ENCODE results near the gene ANKMY1.

ANKMY1 gene

GRCh38 chr2:240518981-240519380 is 38.8 kb downstream of the ANKMY1 start:
- Mint-ChIP-seq H3K36me3 (peaks cover 10% of the 10 kb centered on the region), H3K9me3 (peaks cover 2% of the 10 kb centered on the region), H3K4me3 (no peak overlapping the region), H3K27ac (no peak overlapping the region), H3K4me1 (peaks cover 16% of the 10 kb centered on the region)
- ATAC-seq (no peak), DNase-seq (ENCODE audit: low spot score in 2 of 2) (no peak)

GRCh38 chr2:240517342-240517741 is 40.4 kb downstream of the ANKMY1 start:
- ATAC-seq: no peak
- Mint-ChIP-seq H3K9me3 (peaks cover 1% of the 10 kb centered on the region), H3K27ac (peak overlapping the region; percentile 54), H3K4me1 (peaks cover 26% of the 10 kb centered on the region), H3K36me3 (no peaks in the 10 kb centered on the region), H3K4me3 (no peak overlapping the region)
- no peak for DNase-seq (ENCODE audit: low spot score in 2 of 2)

- ATAC-seq: no peak
These were observed 43.2 kb downstream of the ANKMY1 start for GRCh38 chr2:240514631-240515030.

GRCh38 chr2:240513549-240514287 is 44.1 kb downstream of the ANKMY1 start:
- Mint-ChIP-seq H3K4me1 (peaks cover 27% of the 10 kb centered on the region), H3K36me3 (no peaks in the 10 kb centered on the region), H3K27ac (peak overlapping the region; percentile 91), H3K4me3 (peak overlapping the region; percentile 40), H3K9me3 (no peaks in the 10 kb centered on the region)
- DNase-seq (ENCODE audit: low spot score in 2 of 2) (peak; percentile 82 to 91), ATAC-seq (peak; percentile 98)

More at GRCh38 chr2:240514631-240515030, 43.2 kb downstream of the ANKMY1 start:
- Mint-ChIP-seq H3K27ac (peak overlapping the region; percentile 91), H3K4me3 (no peak overlapping the region), H3K4me1 (peaks cover 27% of the 10 kb centered on the region), H3K9me3 (no peaks in the 10 kb centered on the region), H3K36me3 (no peaks in the 10 kb centered on the region)
- DNase-seq (ENCODE audit: low spot score in 2 of 2): no peak

- Mint-ChIP-seq H3K4me1 (peaks cover 27% of the 10 kb centered on the region), H3K4me3 (no peak overlapping the region), H3K27ac (peak overlapping the region; percentile 91), H3K9me3 (no peaks in the 10 kb centered on the region), H3K36me3 (no peaks in the 10 kb centered on the region)
- DNase-seq (ENCODE audit: low spot score in 2 of 2) (peak in 1 of 2 donors; percentile 44), ATAC-seq (no peak)
These were observed 44.9 kb downstream of the ANKMY1 start for GRCh38 chr2:240512666-240513535.

- peak in 1 of 2 donors; percentile 45 for DNase-seq (ENCODE audit: low spot score in 2 of 2)
These were observed 45.7 kb downstream of the ANKMY1 start for GRCh38 chr2:240512109-240512485.

GRCh38 chr2:240511351-240512108 is 46.3 kb downstream of the ANKMY1 start:
- Mint-ChIP-seq H3K36me3 (no peaks in the 10 kb centered on the region), H3K27ac (no peak overlapping the region), H3K4me3 (no peak overlapping the region), H3K4me1 (peaks cover 27% of the 10 kb centered on the region), H3K9me3 (no peaks in the 10 kb centered on the region)
- DNase-seq (ENCODE audit: low spot score in 2 of 2) (peak in 1 of 2 donors; percentile 41), ATAC-seq (no peak)

More at GRCh38 chr2:240512109-240512485, 45.7 kb downstream of the ANKMY1 start:
- ATAC-seq: no peak
- H3K27ac Mint-ChIP-seq: peak overlapping the region; percentile 23
- peaks cover 27% of the 10 kb centered on the region for H3K4me1 Mint-ChIP-seq
- H3K4me3 Mint-ChIP-seq: no peak overlapping the region
- H3K36me3 Mint-ChIP-seq: no peaks in the 10 kb centered on the region
- no peaks in the 10 kb centered on the region for H3K9me3 Mint-ChIP-seq

- Mint-ChIP-seq H3K36me3 (no peaks in the 10 kb centered on the region), H3K4me3 (no peak overlapping the region), H3K27ac (peak overlapping the region; percentile 68), H3K9me3 (no peaks in the 10 kb centered on the region), H3K4me1 (peaks cover 27% of the 10 kb centered on the region)
- ATAC-seq (no peak), DNase-seq (ENCODE audit: low spot score in 2 of 2) (peak in 1 of 2 donors; percentile 38)
These were observed 47.1 kb downstream of the ANKMY1 start for GRCh38 chr2:240510513-240511210.

- peak overlapping the region; percentile 68 for H3K27ac Mint-ChIP-seq
- H3K4me3 Mint-ChIP-seq: no peak overlapping the region
- ATAC-seq: no peak
- peaks cover 27% of the 10 kb centered on the region for H3K4me1 Mint-ChIP-seq
- no peaks in the 10 kb centered on the region for H3K36me3 Mint-ChIP-seq
- H3K9me3 Mint-ChIP-seq: no peaks in the 10 kb centered on the region
- peak in 1 of 2 donors; percentile 18 for DNase-seq (ENCODE audit: low spot score in 2 of 2)
These were observed 47.9 kb downstream of the ANKMY1 start for GRCh38 chr2:240509667-240510512.

GRCh38 chr2:240508832-240509545 is 48.8 kb downstream of the ANKMY1 start:
- Mint-ChIP-seq H3K27ac (no peak overlapping the region), H3K4me3 (no peak overlapping the region), H3K4me1 (peaks cover 18% of the 10 kb centered on the region), H3K9me3 (no peaks in the 10 kb centered on the region), H3K36me3 (no peaks in the 10 kb centered on the region)
- peak in 1 of 2 donors; percentile 34 for DNase-seq (ENCODE audit: low spot score in 2 of 2)
- no peak for ATAC-seq

- no peak overlapping the region for H3K4me3 Mint-ChIP-seq
- no peaks in the 10 kb centered on the region for H3K36me3 Mint-ChIP-seq
- ATAC-seq (no peak), DNase-seq (ENCODE audit: low spot score in 2 of 2) (peak in 1 of 2 donors; percentile 43)
- H3K9me3 Mint-ChIP-seq: no peaks in the 10 kb centered on the region
- H3K4me1 Mint-ChIP-seq: peaks cover 8% of the 10 kb centered on the region
- no peak overlapping the region for H3K27ac Mint-ChIP-seq
These were observed 50.0 kb downstream of the ANKMY1 start for GRCh38 chr2:240507778-240508251.

- Mint-ChIP-seq H3K4me1 (peaks cover 8% of the 10 kb centered on the region), H3K36me3 (no peaks in the 10 kb centered on the region), H3K9me3 (no peaks in the 10 kb centered on the region), H3K27ac (no peak overlapping the region), H3K4me3 (no peak overlapping the region)
- no peak for ATAC-seq
- peak in 1 of 2 donors; percentile 43 for DNase-seq (ENCODE audit: low spot score in 2 of 2)
These were observed 50.6 kb downstream of the ANKMY1 start for GRCh38 chr2:240507060-240507777.
